ENCODE results near the gene CSRNP2.

The CSRNP2 gene

DNA sequence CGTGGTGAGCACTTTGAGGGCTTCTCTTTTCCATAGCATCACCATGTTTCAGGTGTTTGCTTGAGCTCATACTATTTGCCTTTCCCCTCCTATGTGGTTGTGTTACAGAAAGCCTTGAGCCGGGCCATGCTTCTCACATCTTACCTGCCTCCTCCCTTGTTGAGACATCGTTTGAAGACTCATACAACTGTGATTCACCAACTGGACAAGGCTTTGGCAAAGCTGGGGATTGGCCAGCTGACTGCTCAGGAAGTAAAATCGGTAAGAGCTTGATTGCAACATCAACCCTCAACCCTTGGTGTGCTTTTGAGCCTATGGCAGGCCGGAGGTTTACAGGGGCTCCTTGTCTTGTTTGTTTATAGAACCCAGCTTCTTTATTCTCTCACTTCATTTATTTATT lies 27.2 kb downstream of the CSRNP2 start:
- no peak overlapping the region for H3K4me2 ChIP-seq (ENCODE audit: low read depth, low read length)
- no peaks in the 10 kb centered on the region for H3K4me1 ChIP-seq (ENCODE audit: low read length)
- no peak overlapping the region for H2AFZ ChIP-seq (ENCODE audit: low read length)
- peaks cover 3% of the 10 kb centered on the region for H3K36me3 ChIP-seq (replicated peaks; ENCODE audit: insufficient read depth, low read length)
- TF ChIP-seq EZH2phosphoT487 (IDR thresholded peaks at IDR 0.05; ENCODE audit: low read length): no peak
- TF ChIP-seq EZH2 (optimal IDR thresholded peaks at IDR 0.05; ENCODE audit: low read depth, low read length): no peak
- TF ChIP-seq, protein P1, sequence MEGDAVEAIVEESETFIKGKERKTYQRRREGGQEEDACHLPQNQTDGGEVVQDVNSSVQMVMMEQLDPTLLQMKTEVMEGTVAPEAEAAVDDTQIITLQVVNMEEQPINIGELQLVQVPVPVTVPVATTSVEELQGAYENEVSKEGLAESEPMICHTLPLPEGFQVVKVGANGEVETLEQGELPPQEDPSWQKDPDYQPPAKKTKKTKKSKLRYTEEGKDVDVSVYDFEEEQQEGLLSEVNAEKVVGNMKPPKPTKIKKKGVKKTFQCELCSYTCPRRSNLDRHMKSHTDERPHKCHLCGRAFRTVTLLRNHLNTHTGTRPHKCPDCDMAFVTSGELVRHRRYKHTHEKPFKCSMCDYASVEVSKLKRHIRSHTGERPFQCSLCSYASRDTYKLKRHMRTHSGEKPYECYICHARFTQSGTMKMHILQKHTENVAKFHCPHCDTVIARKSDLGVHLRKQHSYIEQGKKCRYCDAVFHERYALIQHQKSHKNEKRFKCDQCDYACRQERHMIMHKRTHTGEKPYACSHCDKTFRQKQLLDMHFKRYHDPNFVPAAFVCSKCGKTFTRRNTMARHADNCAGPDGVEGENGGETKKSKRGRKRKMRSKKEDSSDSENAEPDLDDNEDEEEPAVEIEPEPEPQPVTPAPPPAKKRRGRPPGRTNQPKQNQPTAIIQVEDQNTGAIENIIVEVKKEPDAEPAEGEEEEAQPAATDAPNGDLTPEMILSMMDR (IDR thresholded peaks at IDR 0.05; ENCODE audit: low read length): no peak
- H3K27ac ChIP-seq (ENCODE audit: low read length): no peak overlapping the region
- DNase-seq: no peak
- H4K20me1 ChIP-seq (ENCODE audit: insufficient read depth, low read length): no peaks in the 10 kb centered on the region
- no peaks in the 10 kb centered on the region for H3K9me3 ChIP-seq (replicated peaks; ENCODE audit: insufficient read depth, low read length)
- no peak overlapping the region for H3K9ac ChIP-seq (ENCODE audit: low read length)
- H3K27me3 ChIP-seq (replicated peaks; ENCODE audit: insufficient read depth, low read length): no peaks in the 10 kb centered on the region
- H3K4me3 ChIP-seq (ENCODE audit: low read length): no peak overlapping the region
- H3F3A ChIP-seq (ENCODE audit: insufficient read depth, low read length): no peaks in the 10 kb centered on the region
- H3K79me2 ChIP-seq (ENCODE audit: low read length): no peaks in the 10 kb centered on the region
- no peaks in the 10 kb centered on the region for H3K9me2 ChIP-seq (replicated peaks; ENCODE audit: insufficient read depth, low read length)

DNA sequence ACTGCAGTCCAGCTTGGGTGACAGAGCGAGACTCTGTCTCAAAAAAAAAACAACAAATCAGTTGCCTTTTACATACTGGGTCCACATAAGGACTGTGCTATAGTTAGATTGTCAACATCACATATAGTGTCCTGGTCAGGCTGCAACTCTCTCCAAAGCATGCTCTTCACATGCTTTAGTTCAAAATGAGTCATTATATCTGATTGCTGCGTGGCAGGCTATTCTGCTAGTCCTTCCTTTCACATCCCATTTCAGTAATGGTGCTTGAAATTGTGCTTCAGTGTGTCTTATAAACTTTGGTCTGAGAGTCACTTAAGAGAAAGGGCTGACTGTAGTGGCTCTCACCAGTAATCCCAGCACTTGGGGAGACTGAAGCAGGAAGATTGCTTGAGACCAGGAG lies 28.3 kb downstream of the CSRNP2 start:
- H3K4me1 ChIP-seq (ENCODE audit: low read length): no peaks in the 10 kb centered on the region
- peaks cover 3% of the 10 kb centered on the region for H3K36me3 ChIP-seq (replicated peaks; ENCODE audit: insufficient read depth, low read length)
- no peaks in the 10 kb centered on the region for H3K27me3 ChIP-seq (replicated peaks; ENCODE audit: insufficient read depth, low read length)
- no peaks in the 10 kb centered on the region for H3K9me3 ChIP-seq (replicated peaks; ENCODE audit: insufficient read depth, low read length)
- no peak overlapping the region for H3K27ac ChIP-seq (ENCODE audit: low read length)
- no peaks in the 10 kb centered on the region for H3F3A ChIP-seq (ENCODE audit: insufficient read depth, low read length)
- no peak overlapping the region for H2AFZ ChIP-seq (ENCODE audit: low read length)
- H3K4me3 ChIP-seq (ENCODE audit: low read length): no peak overlapping the region
- H3K79me2 ChIP-seq (ENCODE audit: low read length): peaks cover 5% of the 10 kb centered on the region
- no peak overlapping the region for H3K4me2 ChIP-seq (ENCODE audit: low read depth, low read length)
- no peak for DNase-seq
- TF ChIP-seq, protein P1 (IDR thresholded peaks at IDR 0.05; ENCODE audit: low read length): no peak
- TF ChIP-seq EZH2 (optimal IDR thresholded peaks at IDR 0.05; ENCODE audit: low read depth, low read length) (no peak), EZH2phosphoT487 (IDR thresholded peaks at IDR 0.05; ENCODE audit: low read length) (no peak)
- no peaks in the 10 kb centered on the region for H4K20me1 ChIP-seq (ENCODE audit: insufficient read depth, low read length)
- H3K9me2 ChIP-seq (replicated peaks; ENCODE audit: insufficient read depth, low read length): no peaks in the 10 kb centered on the region
- no peak overlapping the region for H3K9ac ChIP-seq (ENCODE audit: low read length)

DNA sequence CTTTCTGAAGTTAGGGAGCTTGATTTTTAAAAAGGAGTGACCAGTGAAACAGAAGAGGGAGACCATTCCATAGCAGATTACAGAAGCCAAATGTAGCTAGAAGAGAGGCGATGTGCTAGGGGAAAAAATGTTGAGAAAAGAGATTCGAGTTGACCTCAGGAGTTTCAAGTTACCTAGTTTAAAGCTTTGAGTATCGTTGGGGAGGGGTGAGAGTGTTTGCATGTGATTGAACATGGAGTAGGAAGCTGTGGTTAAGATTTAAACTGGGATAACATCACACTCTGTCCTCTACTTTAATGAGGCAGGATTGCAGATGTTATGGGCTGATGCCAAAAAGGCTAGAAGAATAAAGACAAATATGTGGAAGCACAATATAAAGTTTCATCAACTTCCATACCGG lies 31.6 kb downstream of the CSRNP2 start:
- TF ChIP-seq, protein P1 (IDR thresholded peaks at IDR 0.05; ENCODE audit: low read length): no peak
- TF ChIP-seq EZH2phosphoT487 (IDR thresholded peaks at IDR 0.05; ENCODE audit: low read length) (no peak), EZH2 (optimal IDR thresholded peaks at IDR 0.05; ENCODE audit: low read depth, low read length) (no peak)
- DNase-seq: no peak
- Histone ChIP-seq H3K9me2 (replicated peaks; ENCODE audit: insufficient read depth, low read length) (no peaks in the 10 kb centered on the region), H2AFZ (ENCODE audit: low read length) (no peak overlapping the region), H3K79me2 (ENCODE audit: low read length) (peaks cover 24% of the 10 kb centered on the region), H3K4me2 (ENCODE audit: low read depth, low read length) (no peak overlapping the region), H3K9me3 (replicated peaks; ENCODE audit: insufficient read depth, low read length) (no peaks in the 10 kb centered on the region), H4K20me1 (ENCODE audit: insufficient read depth, low read length) (no peaks in the 10 kb centered on the region), H3K4me1 (ENCODE audit: low read length) (peaks cover 10% of the 10 kb centered on the region; the same call in 1 of the 2 replicates), H3K27me3 (replicated peaks; ENCODE audit: insufficient read depth, low read length) (no peaks in the 10 kb centered on the region), H3K27ac (ENCODE audit: low read length) (no peak overlapping the region), H3K4me3 (ENCODE audit: low read length) (no peak overlapping the region), H3K9ac (ENCODE audit: low read length) (no peak overlapping the region), H3K36me3 (replicated peaks; ENCODE audit: insufficient read depth, low read length) (peaks cover 3% of the 10 kb centered on the region), H3F3A (ENCODE audit: insufficient read depth, low read length) (peaks cover 10% of the 10 kb centered on the region)
